OCI-LY1 (cell line): ENCODE data around the gene ANKS1A.

ENCODE experiments used
- H2AFZ ChIP-seq: fragments of 200-600 bp; sonication (generic), shearing (Covaris generic); 2 replicates; pipeline ENCODE4 v1.6.0; 2014; ENCODE audit warnings: antibody characterized with exemption, mild to moderate bottlenecking, low read length
- H3F3A ChIP-seq: fragments of 200-600 bp; sonication (generic), shearing (Covaris generic); 2 replicates; pipeline ENCODE4 v1.6.0; 2014; ENCODE audit warnings: mild to moderate bottlenecking, antibody characterized with exemption, low read length, moderate library complexity; ENCODE audit not compliant: insufficient read depth
- H3K27ac ChIP-seq: fragments of 200-600 bp; sonication (generic); 2 replicates; pipeline ENCODE4 v1.5.1; 2014; ENCODE audit warnings: low read length, mixed run types, mild to moderate bottlenecking, low read depth; ENCODE audit not compliant: poor library complexity, severe bottlenecking
- H3K27me3 ChIP-seq: fragments of 200-600 bp; sonication (generic); 2 replicates; pipeline ENCODE4 v1.6.0; 2014; ENCODE audit warnings: antibody characterized with exemption, mild to moderate bottlenecking, low read length, moderate library complexity; ENCODE audit not compliant: insufficient read depth
- H3K36me3 ChIP-seq: fragments of 200-600 bp; sonication (generic); 2 replicates; pipeline ENCODE4 v1.6.1; 2014; ENCODE audit warnings: mild to moderate bottlenecking, antibody characterized with exemption, low read length, moderate library complexity, mixed read lengths; ENCODE audit not compliant: insufficient read depth
- H3K4me1 ChIP-seq: fragments of 200-600 bp; sonication (generic); 2 replicates; pipeline ENCODE4 v1.5.1; 2014; ENCODE audit warnings: mild to moderate bottlenecking, low read length, moderate library complexity; ENCODE audit not compliant: insufficient read depth, severe bottlenecking
- H3K4me2 ChIP-seq: fragments of 200-600 bp; sonication (generic), shearing (Covaris generic); 2 replicates; pipeline ENCODE4 v1.6.1; 2014; ENCODE audit warnings: low read length
- H3K4me3 ChIP-seq: fragments of 200-600 bp; sonication (generic); 2 replicates; pipeline ENCODE4 v1.5.1; 2014; ENCODE audit warnings: low read length, low read depth, mild to moderate bottlenecking, mixed read lengths; ENCODE audit not compliant: poor library complexity, severe bottlenecking
- H3K79me2 ChIP-seq: fragments of 200-600 bp; shearing (Covaris generic); 2 replicates; pipeline ENCODE4 v1.6.1; 2016; ENCODE audit warnings: mixed run types, low read length, mixed read lengths; ENCODE audit not compliant: insufficient read depth
- H3K9ac ChIP-seq: fragments of 200-600 bp; sonication (generic), shearing (Covaris generic); 2 replicates; pipeline ENCODE4 v1.6.1; 2014; ENCODE audit warnings: mild to moderate bottlenecking, low read length, mixed read lengths
- H3K9me2 ChIP-seq: fragments of 200-600 bp; sonication (generic), shearing (Covaris generic); 2 replicates; pipeline ENCODE4 v1.6.1; 2014; ENCODE audit warnings: low read depth, mild to moderate bottlenecking, low read length, mixed read lengths
- H3K9me3 ChIP-seq: fragments of 200-600 bp; shearing (Covaris generic); 2 replicates; pipeline ENCODE4 v1.6.1; 2014; ENCODE audit warnings: low read length, mixed read lengths
- H4K20me1 ChIP-seq: fragments of 200-600 bp; sonication (generic), shearing (Covaris generic); 2 replicates; pipeline ENCODE4 v1.6.0; 2016; ENCODE audit warnings: mild to moderate bottlenecking, low read length; ENCODE audit not compliant: insufficient read depth
- CTCF ChIP-seq: fragments of 200-600 bp; sonication (generic), shearing (Covaris generic); IDR thresholded peaks from 2 replicates; pipeline ENCODE4 v1.5.1; 2017; ENCODE audit warnings: mild to moderate bottlenecking, antibody characterized with exemption, low read length, moderate library complexity, mixed read lengths
- EZH2 ChIP-seq: fragments of 200-600 bp; sonication (generic), shearing (Covaris generic); IDR thresholded peaks from 2 replicates; pipeline ENCODE4 v1.8.0; 2017; ENCODE audit warnings: borderline replicate concordance, mixed run types, mild to moderate bottlenecking, antibody characterized with exemption, low read length, moderate library complexity, mixed read lengths

Gene ANKS1A

DNA sequence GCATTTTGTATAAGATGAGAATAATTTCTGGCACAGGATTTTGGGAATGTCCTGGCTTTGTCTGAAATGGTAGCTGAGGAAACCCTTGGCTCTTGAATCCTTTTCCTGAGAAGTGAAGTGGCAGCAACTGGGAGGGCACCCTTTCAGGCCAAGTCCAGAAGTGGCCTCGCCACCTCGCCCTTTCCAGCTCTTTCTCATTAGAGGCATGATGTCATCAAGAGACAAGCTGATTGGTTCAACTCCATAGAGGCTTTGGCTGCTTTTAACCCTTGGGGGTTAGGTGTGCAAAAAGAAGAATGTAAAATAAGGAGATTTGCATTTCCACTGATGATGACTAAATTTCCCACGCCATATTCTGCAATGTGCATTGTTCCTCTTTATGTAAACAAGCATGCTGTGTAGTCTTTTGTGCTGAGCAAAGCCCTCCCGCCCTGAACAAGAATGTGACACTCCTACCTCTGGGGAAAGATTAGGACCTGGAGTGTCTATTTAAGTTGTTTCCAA, 135.5 kb downstream of the ANKS1A start:
- Histone ChIP-seq H3K27me3 (no peaks in the 10 kb centered on the region), H3K36me3 (no peaks in the 10 kb centered on the region), H3K4me1 (no peaks in the 10 kb centered on the region), H3K4me3 (no peak overlapping the region), H3K27ac (no peak overlapping the region), H3K9me3 (no peaks in the 10 kb centered on the region), H3F3A (no peaks in the 10 kb centered on the region), H3K9ac (no peak overlapping the region), H3K79me2 (no peaks in the 10 kb centered on the region), H3K4me2 (no peak overlapping the region), H4K20me1 (no peaks in the 10 kb centered on the region), H3K9me2 (no peaks in the 10 kb centered on the region), H2AFZ (no peak overlapping the region)
- TF ChIP-seq EZH2 (no peak), CTCF (no peak)

GRCh38 chr6:35025232-35026188, 136.5 kb downstream of the ANKS1A start:
- no peak for TF ChIP-seq CTCF
- no peak for TF ChIP-seq EZH2
- Histone ChIP-seq H3F3A (no peaks in the 10 kb centered on the region), H3K4me1 (no peaks in the 10 kb centered on the region), H3K27ac (no peak overlapping the region), H3K4me2 (no peak overlapping the region), H3K9ac (no peak overlapping the region), H3K4me3 (no peak overlapping the region), H3K27me3 (no peaks in the 10 kb centered on the region), H4K20me1 (no peaks in the 10 kb centered on the region), H2AFZ (no peak overlapping the region), H3K36me3 (no peaks in the 10 kb centered on the region), H3K9me3 (no peaks in the 10 kb centered on the region), H3K79me2 (no peaks in the 10 kb centered on the region), H3K9me2 (no peaks in the 10 kb centered on the region)

DNA sequence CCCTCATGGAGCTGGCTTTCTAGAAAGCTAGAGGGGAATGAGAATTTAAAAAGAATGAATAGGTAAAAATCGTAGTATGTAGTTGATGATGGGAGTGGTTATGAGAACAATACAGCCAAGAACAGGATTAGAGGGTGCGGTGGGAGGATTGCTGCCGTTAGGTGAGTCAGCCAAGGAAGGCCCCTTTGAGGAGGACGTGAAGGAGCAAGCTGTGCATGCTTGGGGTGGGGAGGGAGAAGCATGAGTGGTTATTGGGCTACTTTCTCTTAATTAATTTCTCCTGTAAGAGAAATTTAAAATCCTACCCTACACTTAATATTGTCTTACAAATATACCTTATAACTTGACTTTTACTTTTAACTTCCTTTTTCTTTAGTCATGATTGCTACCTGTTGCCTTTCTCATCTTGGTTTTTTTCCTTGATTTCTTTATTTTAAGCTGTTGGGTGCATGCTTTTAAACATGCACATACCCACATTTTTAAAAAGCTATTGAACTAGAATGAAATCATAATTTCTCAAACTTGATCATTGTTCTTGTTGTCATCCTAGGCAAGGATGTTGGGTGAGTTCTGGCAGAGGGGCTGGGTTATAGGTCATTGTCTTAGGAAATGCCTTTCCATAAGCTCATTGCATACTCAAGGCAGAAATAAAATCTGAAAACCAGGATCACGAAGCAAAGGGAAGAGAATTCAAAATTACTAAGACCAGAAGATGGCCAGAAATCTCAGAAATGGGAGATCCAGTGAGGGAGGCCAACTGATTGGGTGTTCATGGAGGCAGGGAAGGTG, 137.6 kb downstream of the ANKS1A start:
- TF ChIP-seq CTCF (no peak), EZH2 (no peak)
- H3K27me3 ChIP-seq, result no peaks in the 10 kb centered on the region
- no peaks in the 10 kb centered on the region for H3K9me3 ChIP-seq
- no peak overlapping the region for H3K27ac ChIP-seq
- H3K9me2 ChIP-seq, result no peaks in the 10 kb centered on the region
- H2AFZ ChIP-seq, result no peak overlapping the region
- H3K4me3 ChIP-seq, result no peak overlapping the region
- H3K9ac ChIP-seq, result no peak overlapping the region
- H3K79me2 ChIP-seq, result no peaks in the 10 kb centered on the region
- H3K4me2 ChIP-seq, result no peak overlapping the region
- no peaks in the 10 kb centered on the region for H3K36me3 ChIP-seq
- no peaks in the 10 kb centered on the region for H3K4me1 ChIP-seq
- no peaks in the 10 kb centered on the region for H3F3A ChIP-seq
- no peaks in the 10 kb centered on the region for H4K20me1 ChIP-seq
